Skeletal muscle satellite cell (primary cell): ENCODE results near the gene SCYGR4.

ENCODE experiments used
- H3K27me3 ChIP-seq: 2 replicates; pipeline ENCODE4 v1.7.0; 2013; ENCODE audit warnings: low read length; ENCODE audit not compliant: control insufficient read depth, insufficient read depth
- H3K36me3 ChIP-seq: 2 replicates; pipeline ENCODE4 v1.7.0; 2013; ENCODE audit warnings: mild to moderate bottlenecking, control low read depth, low read length; ENCODE audit not compliant: insufficient read depth
- H3K4me1 ChIP-seq: 2 replicates; pipeline ENCODE4 v1.7.0; 2013; ENCODE audit warnings: low read length; ENCODE audit not compliant: control insufficient read depth, insufficient read depth
- H3K4me2 ChIP-seq: 2 replicates; pipeline ENCODE4 v1.7.0; 2013; ENCODE audit warnings: mild to moderate bottlenecking, low read length
- H3K4me3 ChIP-seq: 2 replicates; pipeline ENCODE4 v1.7.0; 2013; ENCODE audit warnings: low read length
- H3K9ac ChIP-seq: 2 replicates; pipeline ENCODE4 v1.7.0; 2013; ENCODE audit warnings: mild to moderate bottlenecking, low read depth, low read length, moderate library complexity
- H3K9me3 ChIP-seq: replicated peaks from 2 replicates; pipeline ENCODE4 v1.7.0; 2013; ENCODE audit warnings: mild to moderate bottlenecking, control low read depth, low read length

SCYGR4 gene

GRCh38 chr2:227614740-227615139 lies 2.6 kb upstream of the SCYGR4 start, which contains the start of gene SCYGR3:
Gene SCYGR3 (minus strand): TSS chr2:227614840. CDS start chr2:227614840, 0 bp downstream.
- Histone ChIP-seq H3K4me1 (no peaks in the 10 kb centered on the region), H3K9ac (no peak within 1 kb of the TSS), H3K27me3 (peaks cover 8% of the 10 kb centered on the region), H3K36me3 (no peaks in the 10 kb centered on the region), H3K4me2 (no peak within 1 kb of the TSS), H3K9me3 (no peaks in the 10 kb centered on the region), H3K4me3 (no peak within 1 kb of the TSS)

GRCh38 chr2:227615181-227615580 lies 2.1 kb upstream of the SCYGR4 start:
- Histone ChIP-seq H3K4me3 (no peak overlapping the region), H3K27me3 (peaks cover 8% of the 10 kb centered on the region), H3K4me2 (no peak overlapping the region), H3K4me1 (no peaks in the 10 kb centered on the region), H3K9ac (no peak overlapping the region), H3K36me3 (no peaks in the 10 kb centered on the region), H3K9me3 (no peaks in the 10 kb centered on the region)

GRCh38 chr2:227615906-227616305 lies 1.4 kb upstream of the SCYGR4 start:
- H3K4me1 ChIP-seq = no peaks in the 10 kb centered on the region
- no peaks in the 10 kb centered on the region for H3K36me3 ChIP-seq
- no peaks in the 10 kb centered on the region for H3K9me3 ChIP-seq
- peaks cover 8% of the 10 kb centered on the region for H3K27me3 ChIP-seq
- no peak overlapping the region for H3K9ac ChIP-seq
- no peak overlapping the region for H3K4me3 ChIP-seq
- H3K4me2 ChIP-seq = no peak overlapping the region

GRCh38 chr2:227616631-227617030 lies 667 bp upstream of the SCYGR4 start:
- no peak overlapping the region for H3K9ac ChIP-seq
- H3K4me3 ChIP-seq = no peak overlapping the region
- no peaks in the 10 kb centered on the region for H3K36me3 ChIP-seq
- no peak overlapping the region for H3K4me2 ChIP-seq
- H3K27me3 ChIP-seq = peaks cover 8% of the 10 kb centered on the region
- no peaks in the 10 kb centered on the region for H3K4me1 ChIP-seq
- no peaks in the 10 kb centered on the region for H3K9me3 ChIP-seq

GRCh38 chr2:227623226-227623625 lies 5.9 kb downstream of the SCYGR4 start:
- no peaks in the 10 kb centered on the region for H3K27me3 ChIP-seq
- H3K4me2 ChIP-seq = no peak overlapping the region
- H3K9ac ChIP-seq = no peak overlapping the region
- H3K9me3 ChIP-seq = no peaks in the 10 kb centered on the region
- H3K36me3 ChIP-seq = no peaks in the 10 kb centered on the region
- H3K4me1 ChIP-seq = peaks cover 10% of the 10 kb centered on the region
- no peak overlapping the region for H3K4me3 ChIP-seq

- no peak overlapping the region for H3K4me2 ChIP-seq
- no peaks in the 10 kb centered on the region for H3K27me3 ChIP-seq
- peaks cover 10% of the 10 kb centered on the region for H3K4me1 ChIP-seq
- no peak overlapping the region for H3K4me3 ChIP-seq
- no peak overlapping the region for H3K9ac ChIP-seq
- no peaks in the 10 kb centered on the region for H3K9me3 ChIP-seq
- no peaks in the 10 kb centered on the region for H3K36me3 ChIP-seq
These were observed 8.1 kb downstream of the SCYGR4 start for GRCh38 chr2:227625420-227625819.

GRCh38 chr2:227626580-227627151 lies 9.4 kb downstream of the SCYGR4 start:
- peaks cover 10% of the 10 kb centered on the region for H3K4me1 ChIP-seq
- H3K9me3 ChIP-seq = no peaks in the 10 kb centered on the region
- H3K4me3 ChIP-seq = no peak overlapping the region
- no peaks in the 10 kb centered on the region for H3K36me3 ChIP-seq
- no peak overlapping the region for H3K9ac ChIP-seq
- no peak overlapping the region for H3K4me2 ChIP-seq
- H3K27me3 ChIP-seq = no peaks in the 10 kb centered on the region

GRCh38 chr2:227627769-227628168 lies 10.5 kb downstream of the SCYGR4 start:
- no peak overlapping the region for H3K4me3 ChIP-seq
- no peaks in the 10 kb centered on the region for H3K36me3 ChIP-seq
- H3K4me1 ChIP-seq = peaks cover 9% of the 10 kb centered on the region
- no peaks in the 10 kb centered on the region for H3K27me3 ChIP-seq
- no peaks in the 10 kb centered on the region for H3K9me3 ChIP-seq
- no peak overlapping the region for H3K9ac ChIP-seq
- H3K4me2 ChIP-seq = no peak overlapping the region

- no peaks in the 10 kb centered on the region for H3K36me3 ChIP-seq
- H3K9ac ChIP-seq = no peak overlapping the region
- H3K9me3 ChIP-seq = no peaks in the 10 kb centered on the region
- H3K27me3 ChIP-seq = no peaks in the 10 kb centered on the region
- H3K4me2 ChIP-seq = no peak overlapping the region
- no peaks in the 10 kb centered on the region for H3K4me1 ChIP-seq
- no peak overlapping the region for H3K4me3 ChIP-seq
These were observed 12.1 kb downstream of the SCYGR4 start for GRCh38 chr2:227629435-227629834.

- no peaks in the 10 kb centered on the region for H3K4me1 ChIP-seq
- H3K4me2 ChIP-seq = no peak overlapping the region
- no peak overlapping the region for H3K9ac ChIP-seq
- no peak overlapping the region for H3K4me3 ChIP-seq
- no peaks in the 10 kb centered on the region for H3K9me3 ChIP-seq
- no peaks in the 10 kb centered on the region for H3K36me3 ChIP-seq
- no peaks in the 10 kb centered on the region for H3K27me3 ChIP-seq
These were observed 13.0 kb downstream of the SCYGR4 start for GRCh38 chr2:227630322-227630721.

GRCh38 chr2:227632827-227633226 lies 15.5 kb downstream of the SCYGR4 start:
- Histone ChIP-seq H3K4me1 (no peaks in the 10 kb centered on the region), H3K27me3 (no peaks in the 10 kb centered on the region), H3K4me3 (no peak overlapping the region), H3K36me3 (no peaks in the 10 kb centered on the region), H3K9me3 (no peaks in the 10 kb centered on the region), H3K4me2 (no peak overlapping the region), H3K9ac (no peak overlapping the region)

- Histone ChIP-seq H3K4me2 (no peak overlapping the region), H3K36me3 (no peaks in the 10 kb centered on the region), H3K4me3 (no peak overlapping the region), H3K27me3 (no peaks in the 10 kb centered on the region), H3K9ac (no peak overlapping the region), H3K4me1 (no peaks in the 10 kb centered on the region), H3K9me3 (no peaks in the 10 kb centered on the region)
These were observed 16.9 kb downstream of the SCYGR4 start for GRCh38 chr2:227634201-227634600.
